GM23248 (cell line): ENCODE data around the gene PLEKHM2. TPM values are rescaled to one million over a fixed set of nuclear protein-coding genes. Genes with fewer than 3 reads are reported as not detected.

Source experiments
- DNase-seq: peaks from one replicate; pipeline ENCODE4 v3.0.0-alpha.2; 2015
- H2AFZ ChIP-seq: fragments of 200-600 bp; sonication (generic); 2 replicates; pipeline ENCODE4 v1.6.1; 2016; ENCODE audit warnings: antibody characterized with exemption
- H3F3A ChIP-seq: fragments of 200-600 bp; sonication (generic); 2 replicates; pipeline ENCODE4 v1.6.1; 2016; ENCODE audit warnings: mild to moderate bottlenecking, antibody characterized with exemption, mixed run types; ENCODE audit not compliant: insufficient read depth
- H3K27ac ChIP-seq: fragments of 200-600 bp; sonication (generic); 2 replicates; pipeline ENCODE4 v1.5.1; 2016; ENCODE audit warnings: mild to moderate bottlenecking
- H3K27me3 ChIP-seq: fragments of 200-600 bp; sonication (generic); replicated peaks from 2 replicates; pipeline ENCODE4 v1.6.1; 2016; ENCODE audit warnings: mild to moderate bottlenecking; ENCODE audit not compliant: insufficient read depth
- H3K36me3 ChIP-seq: fragments of 200-600 bp; sonication (generic); 2 replicates; pipeline ENCODE4 v1.6.1; 2016; ENCODE audit warnings: low read depth, mild to moderate bottlenecking
- H3K4me1 ChIP-seq: fragments of 200-600 bp; sonication (generic); 2 replicates; pipeline ENCODE4 v1.6.1; 2016; ENCODE audit warnings: mild to moderate bottlenecking; ENCODE audit not compliant: insufficient read depth
- H3K4me2 ChIP-seq: fragments of 200-600 bp; sonication (generic); one replicate; pipeline ENCODE4 v1.6.1; 2016; ENCODE audit warnings: mild to moderate bottlenecking; ENCODE audit not compliant: unreplicated experiment
- H3K4me3 ChIP-seq: fragments of 200-600 bp; sonication (generic); 2 replicates; pipeline ENCODE4 v1.5.1; 2016; ENCODE audit warnings: mild to moderate bottlenecking
- H3K79me2 ChIP-seq: fragments of 200-600 bp; sonication (generic); 2 replicates; pipeline ENCODE4 v1.6.1; 2016; ENCODE audit warnings: mild to moderate bottlenecking; ENCODE audit not compliant: insufficient read depth
- H3K9ac ChIP-seq: fragments of 200-600 bp; sonication (generic); 2 replicates; pipeline ENCODE4 v1.6.1; 2016; ENCODE audit warnings: mild to moderate bottlenecking
- H3K9me2 ChIP-seq: fragments of 200-600 bp; sonication (generic); 2 replicates; pipeline ENCODE4 v1.6.1; 2016; ENCODE audit warnings: mixed run types, mild to moderate bottlenecking, moderate library complexity; ENCODE audit not compliant: insufficient read depth
- H3K9me3 ChIP-seq: fragments of 200-600 bp; sonication (generic); one replicate; pipeline ENCODE4 v1.6.1; 2017; ENCODE audit warnings: low read depth
- H4K20me1 ChIP-seq: fragments of 200-600 bp; sonication (generic); 2 replicates; pipeline ENCODE4 v1.6.0; 2016; ENCODE audit not compliant: insufficient read depth
- EZH2 ChIP-seq: fragments of 200-600 bp; sonication (generic); IDR thresholded peaks from 2 replicates; pipeline ENCODE4 v1.6.1; 2018; ENCODE audit warnings: antibody characterized with exemption, mild to moderate bottlenecking; ENCODE audit not compliant: insufficient read depth, poor library complexity, severe bottlenecking
- EZH2phosphoT487 ChIP-seq: fragments of 200-600 bp; sonication (generic); IDR thresholded peaks from 2 replicates; pipeline ENCODE4 v1.6.1; 2018; ENCODE audit warnings: antibody characterized with exemption, moderate library complexity, mild to moderate bottlenecking, low read depth; ENCODE audit not compliant: insufficient read depth
- WGBS, 2 experiments: methylation state at CpG; one replicate each; pipeline ENCODE4 v1.1.6; 2015 to 2017; ENCODE audit warnings: low lambda C conversion rate in 2 of 2, low coverage in 1 of 2; ENCODE audit errors: missing lambda C conversion rate in 2 of 2; 5-methylcytosine and 5-hydroxymethylcytosine counted together
- in situ Hi-C: fragments of 300-500 bp; cut with MboI; formaldehyde crosslinking; loops from 2 replicates; pipeline ENCODE4 v1.15.0; 2020
- polyA plus RNA-seq: library from polyadenylated mRNA; unstranded; fragments of >200 nt; fragmentation: Nextera tagmentation; extraction: Ambion mirVana; gene quantifications from 2 replicates; pipeline ENCODE4 v1.2.1, GENCODE V29; 2016
- total RNA-seq: library from RNA; depleted of rRNA; stranded (reverse); fragments of >200 nt; shearing (Covaris generic); gene quantifications from 2 replicates; pipeline ENCODE4 v1.2.3, GENCODE V29; 2014

PLEKHM2 gene
- total and polyA plus RNA-seq, 2 experiments from 2014 or later = 14.9 to 52.9 TPM

GRCh38 chr1:15739259-15739658, 55.1 kb downstream of the PLEKHM2 start:
- no peaks in the 10 kb centered on the region for H3K27me3 ChIP-seq
- WGBS, 2 experiments = 83 to 85% methylated on average over 16 of the region's 16 CpGs
- H3K9me2 ChIP-seq = no peaks in the 10 kb centered on the region
- no peak overlapping the region for H2AFZ ChIP-seq
- H3K4me2 ChIP-seq = no peak overlapping the region
- no peak overlapping the region for H3K9ac ChIP-seq
- no peaks in the 10 kb centered on the region for H3K9me3 ChIP-seq
- H3K79me2 ChIP-seq = no peaks in the 10 kb centered on the region
- TF ChIP-seq EZH2phosphoT487 (no peak), EZH2 (no peak)
- no peaks in the 10 kb centered on the region for H3K36me3 ChIP-seq
- H3K27ac ChIP-seq = no peak overlapping the region
- H3K4me1 ChIP-seq = no peaks in the 10 kb centered on the region
- H4K20me1 ChIP-seq = no peaks in the 10 kb centered on the region
- in situ Hi-C loops = no loop called here
- H3F3A ChIP-seq = no peaks in the 10 kb centered on the region
- no peak for DNase-seq
- H3K4me3 ChIP-seq = no peak overlapping the region

GRCh38 chr1:15739745-15740144, 55.6 kb downstream of the PLEKHM2 start:
- Histone ChIP-seq H3K4me2 (no peak overlapping the region), H2AFZ (no peak overlapping the region), H3K9me3 (no peaks in the 10 kb centered on the region), H3K4me1 (no peaks in the 10 kb centered on the region), H3K27me3 (no peaks in the 10 kb centered on the region), H4K20me1 (no peaks in the 10 kb centered on the region), H3K27ac (no peak overlapping the region), H3K4me3 (no peak overlapping the region), H3F3A (no peaks in the 10 kb centered on the region), H3K79me2 (no peaks in the 10 kb centered on the region), H3K9ac (no peak overlapping the region), H3K36me3 (no peaks in the 10 kb centered on the region), H3K9me2 (no peaks in the 10 kb centered on the region)
- WGBS, 2 experiments = 91 to 94% methylated on average over 7 of the region's 7 CpGs
- DNase-seq = no peak
- TF ChIP-seq EZH2 (no peak), EZH2phosphoT487 (no peak)
- in situ Hi-C loops = no loop called here

GRCh38 chr1:15740924-15741850, 57.1 kb downstream of the PLEKHM2 start:
- no peaks in the 10 kb centered on the region for H3K4me1 ChIP-seq
- no peak overlapping the region for H3K4me3 ChIP-seq
- H3K27ac ChIP-seq = no peak overlapping the region
- H3K36me3 ChIP-seq = no peaks in the 10 kb centered on the region
- 52 to 62% methylated on average over 25 to 27 of the region's 27 CpGs for WGBS, 2 experiments
- no peak overlapping the region for H2AFZ ChIP-seq
- H3K27me3 ChIP-seq = no peaks in the 10 kb centered on the region
- no peaks in the 10 kb centered on the region for H3F3A ChIP-seq
- DNase-seq = peak; percentile 77
- in situ Hi-C loops = no loop called here
- no peaks in the 10 kb centered on the region for H3K9me3 ChIP-seq
- no peaks in the 10 kb centered on the region for H4K20me1 ChIP-seq
- TF ChIP-seq EZH2 (no peak), EZH2phosphoT487 (no peak)
- no peaks in the 10 kb centered on the region for H3K79me2 ChIP-seq
- no peaks in the 10 kb centered on the region for H3K9me2 ChIP-seq
- no peak overlapping the region for H3K4me2 ChIP-seq
- H3K9ac ChIP-seq = no peak overlapping the region

GRCh38 chr1:15742339-15742801, 58.2 kb downstream of the PLEKHM2 start, which contains the start of gene TMEM82:
TSS of gene TMEM82 (plus strand) at chr1:15742499. CDS start at chr1:15742560, 61 bp downstream.
- H3K27ac ChIP-seq = no peak within 1 kb of the TSS
- no peak for TF ChIP-seq EZH2phosphoT487
- no peak for TF ChIP-seq EZH2
- 28 to 36% methylated on average over 4 to 14 of the region's 14 CpGs for WGBS, 2 experiments
- H3K4me1 ChIP-seq = no peaks in the 10 kb centered on the region
- no peak within 1 kb of the TSS for H3K4me2 ChIP-seq
- H2AFZ ChIP-seq = no peak within 1 kb of the TSS
- H3K9me3 ChIP-seq = no peaks in the 10 kb centered on the region
- in situ Hi-C loops = no loop called here
- no peaks in the 10 kb centered on the region for H3F3A ChIP-seq
- H3K9ac ChIP-seq = no peak within 1 kb of the TSS
- no peaks in the 10 kb centered on the region for H3K36me3 ChIP-seq
- no peaks in the 10 kb centered on the region for H3K9me2 ChIP-seq
- no peaks in the 10 kb centered on the region for H3K27me3 ChIP-seq
- DNase-seq = no peak
- H3K4me3 ChIP-seq = no peak within 1 kb of the TSS
- no peaks in the 10 kb centered on the region for H4K20me1 ChIP-seq
- no peaks in the 10 kb centered on the region for H3K79me2 ChIP-seq
